GM23338 (cell line): ENCODE measurements around the gene ZNF441. TPM values are rescaled to one million over a fixed set of nuclear protein-coding genes. Genes with fewer than 3 reads are reported as not detected.
"Not testable (repeated sequence)": the region's sequence is repeated elsewhere in the genome, so short reads cannot be mapped to it uniquely, and the experiment has no call there.

Source experiments
- ATAC-seq: fragments of 200-7000 bp; cut with Tn5 transposase; 3 replicates; pipeline ENCODE4 v1.9.1; 2020
- DNase-seq: peaks from one replicate; pipeline ENCODE4 v3.0.0-alpha.2; 2015; ENCODE audit warnings: low spot score
- H2AFZ ChIP-seq: fragments of 200-600 bp; sonication (generic); 2 replicates; pipeline ENCODE4 v1.8.0; 2016; ENCODE audit warnings: antibody characterized with exemption, mild to moderate bottlenecking, moderate library complexity
- H3F3A ChIP-seq: fragments of 200-600 bp; sonication (generic); replicated peaks from 2 replicates; pipeline ENCODE4 v1.8.0; 2017; ENCODE audit warnings: antibody characterized with exemption, mixed run types, low read depth
- H3K27ac ChIP-seq: fragments of 200-600 bp; sonication (generic); 2 replicates; pipeline ENCODE4 v1.6.1; 2016; ENCODE audit warnings: low read depth
- H3K27me3 ChIP-seq: fragments of 200-600 bp; sonication (generic); 2 replicates; pipeline ENCODE4 v1.8.0; 2016; ENCODE audit warnings: mild to moderate bottlenecking, mixed run types, moderate library complexity; ENCODE audit not compliant: insufficient read depth
- H3K36me3 ChIP-seq: fragments of 200-600 bp; sonication (generic); 2 replicates; pipeline ENCODE4 v1.8.0; 2016; ENCODE audit warnings: mild to moderate bottlenecking; ENCODE audit not compliant: insufficient read depth
- H3K4me1 ChIP-seq: fragments of 200-600 bp; sonication (generic); 2 replicates; pipeline ENCODE4 v1.8.0; 2016; ENCODE audit warnings: mild to moderate bottlenecking, moderate library complexity; ENCODE audit not compliant: insufficient read depth
- H3K4me2 ChIP-seq: fragments of 200-600 bp; sonication (generic); 2 replicates; pipeline ENCODE4 v1.7.1; 2017; ENCODE audit warnings: mixed run types
- H3K4me3 ChIP-seq: fragments of 200-600 bp; sonication (generic); 2 replicates; pipeline ENCODE4 v1.6.1; 2016; ENCODE audit warnings: mixed run types
- H3K79me2 ChIP-seq: fragments of 200-600 bp; sonication (generic); replicated peaks from 2 replicates; pipeline ENCODE4 v1.8.0; 2017; ENCODE audit warnings: mild to moderate bottlenecking; ENCODE audit not compliant: insufficient read depth
- H3K9me2 ChIP-seq: fragments of 200-600 bp; sonication (generic); 2 replicates; pipeline ENCODE4 v1.8.0; 2017; ENCODE audit not compliant: insufficient read depth
- H4K20me1 ChIP-seq: fragments of 200-600 bp; sonication (generic); replicated peaks from 2 replicates; pipeline ENCODE4 v1.8.0; 2017; ENCODE audit warnings: mild to moderate bottlenecking; ENCODE audit not compliant: insufficient read depth
- H3K27ac Mint-ChIP-seq: 2 replicates; pipeline ENCODE4 v1.8.0; 2020; ENCODE audit warnings: inconsistent platforms, mild to moderate bottlenecking, moderate library complexity, mixed read lengths
- H3K27me3 Mint-ChIP-seq: 3 replicates; pipeline ENCODE4 v1.8.0; 2022; ENCODE audit warnings: low read depth, mild to moderate bottlenecking, moderate library complexity, mixed read lengths, inconsistent platforms; ENCODE audit not compliant: insufficient read depth, poor library complexity
- H3K36me3 Mint-ChIP-seq: 3 replicates; pipeline ENCODE4 v1.8.0; 2021; ENCODE audit warnings: low read depth, mild to moderate bottlenecking, inconsistent platforms, moderate library complexity, mixed read lengths
- H3K4me1 Mint-ChIP-seq: 3 replicates; pipeline ENCODE4 v1.8.0; 2020; ENCODE audit warnings: mild to moderate bottlenecking, inconsistent platforms, mixed read lengths
- H3K4me3 Mint-ChIP-seq: 3 replicates; pipeline ENCODE4 v1.8.0; 2021; ENCODE audit warnings: moderate library complexity, mild to moderate bottlenecking, inconsistent platforms, mixed read lengths
- H3K9me3 Mint-ChIP-seq: 3 replicates; pipeline ENCODE4 v1.8.0; 2020; ENCODE audit warnings: moderate library complexity, mild to moderate bottlenecking, inconsistent platforms, mixed read lengths
- CREB1 ChIP-seq: fragments of 250-450 bp; sonication (Bioruptor Pico); IDR thresholded peaks from 2 replicates; pipeline ENCODE4 v1.5.0; 2020; ENCODE audit warnings: low read depth, mild to moderate bottlenecking, moderate library complexity
- NANOG ChIP-seq: IDR thresholded peaks from 2 replicates; pipeline ENCODE4 v1.6.1; 2016; ENCODE audit warnings: antibody characterized with exemption, borderline replicate concordance
- STAT1 ChIP-seq: IDR thresholded peaks from one replicate; pipeline ENCODE4 v1.6.1; 2016; ENCODE audit warnings: antibody characterized with exemption; ENCODE audit not compliant: unreplicated experiment
- ZNF114 ChIP-seq: fragments of 250-450 bp; sonication (Bioruptor Pico); IDR thresholded peaks from 2 replicates; pipeline ENCODE4 v1.5.0; 2020; ENCODE audit warnings: mild to moderate bottlenecking, moderate library complexity
- ZNF331 ChIP-seq: fragments of 250-450 bp; sonication (Bioruptor Pico); IDR thresholded peaks from 2 replicates; pipeline ENCODE4 v1.5.0; 2020; ENCODE audit warnings: low read depth, mild to moderate bottlenecking, moderate library complexity
- polyA plus RNA-seq: library from polyadenylated mRNA; unstranded; fragments of >200 nt; fragmentation: Nextera tagmentation; extraction: Ambion mirVana; gene quantifications from 2 replicates; pipeline ENCODE4 v1.2.1, GENCODE V29; 2016
- total RNA-seq: library from RNA; depleted of rRNA; stranded (reverse); fragments of >200 nt; shearing (Covaris generic); gene quantifications from 2 replicates; pipeline ENCODE4 v1.2.3, GENCODE V29; 2014
- TF ChIP-seq, protein P1 (sequence below), 2 experiments: fragments of 200-600 bp in 1 of 2; sonication (generic) in 1 of 2; conservative IDR thresholded peaks; 2 replicates each; pipeline versions ENCODE4 v1.5.1 to v1.6.1; 2016 to 2017; ENCODE audit warnings: antibody characterized with exemption in 2 of 2, low read depth in 2 of 2, mild to moderate bottlenecking in 2 of 2, moderate library complexity in 1 of 2
- TF ChIP-seq, protein P2 (sequence below): IDR thresholded peaks from 2 replicates; pipeline ENCODE4 v1.6.1; 2016; ENCODE audit warnings: antibody characterized with exemption

The ZNF441 gene
- total and polyA plus RNA-seq, 2 experiments from 2014 or later, result 0.40 to 0.52 TPM

DNA sequence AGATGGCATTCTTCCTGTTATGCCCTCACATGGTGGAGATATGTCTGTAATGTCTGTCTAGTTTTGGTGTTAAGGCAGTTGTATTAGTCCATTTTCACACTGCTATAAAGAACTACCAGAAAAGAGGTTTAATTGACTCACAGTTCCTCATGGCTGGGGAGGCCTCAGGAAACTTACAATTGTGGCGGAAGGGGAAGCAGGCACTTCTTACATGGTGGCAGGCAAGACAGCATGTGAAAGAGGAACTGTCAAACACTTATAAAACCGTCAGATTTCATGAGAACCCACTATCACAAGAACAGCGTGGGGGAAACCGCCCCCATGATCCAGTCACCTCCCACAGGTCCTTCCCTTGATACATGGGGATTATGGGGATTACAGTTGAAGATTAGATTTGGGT, 3.2 kb downstream of the ZNF441 start (continued):
- TF ChIP-seq, protein P1, sequence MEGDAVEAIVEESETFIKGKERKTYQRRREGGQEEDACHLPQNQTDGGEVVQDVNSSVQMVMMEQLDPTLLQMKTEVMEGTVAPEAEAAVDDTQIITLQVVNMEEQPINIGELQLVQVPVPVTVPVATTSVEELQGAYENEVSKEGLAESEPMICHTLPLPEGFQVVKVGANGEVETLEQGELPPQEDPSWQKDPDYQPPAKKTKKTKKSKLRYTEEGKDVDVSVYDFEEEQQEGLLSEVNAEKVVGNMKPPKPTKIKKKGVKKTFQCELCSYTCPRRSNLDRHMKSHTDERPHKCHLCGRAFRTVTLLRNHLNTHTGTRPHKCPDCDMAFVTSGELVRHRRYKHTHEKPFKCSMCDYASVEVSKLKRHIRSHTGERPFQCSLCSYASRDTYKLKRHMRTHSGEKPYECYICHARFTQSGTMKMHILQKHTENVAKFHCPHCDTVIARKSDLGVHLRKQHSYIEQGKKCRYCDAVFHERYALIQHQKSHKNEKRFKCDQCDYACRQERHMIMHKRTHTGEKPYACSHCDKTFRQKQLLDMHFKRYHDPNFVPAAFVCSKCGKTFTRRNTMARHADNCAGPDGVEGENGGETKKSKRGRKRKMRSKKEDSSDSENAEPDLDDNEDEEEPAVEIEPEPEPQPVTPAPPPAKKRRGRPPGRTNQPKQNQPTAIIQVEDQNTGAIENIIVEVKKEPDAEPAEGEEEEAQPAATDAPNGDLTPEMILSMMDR (conservative IDR thresholded peaks at IDR 0.05; ENCODE audit: low read depth in 2 of 2), result no peak
- TF ChIP-seq ZNF114 (no peak), STAT1 (no peak), CREB1 (CRISPR knock-in tag) (no peak), NANOG (no peak), ZNF331 (CRISPR knock-in tag) (no peak)
- TF ChIP-seq, protein P2, sequence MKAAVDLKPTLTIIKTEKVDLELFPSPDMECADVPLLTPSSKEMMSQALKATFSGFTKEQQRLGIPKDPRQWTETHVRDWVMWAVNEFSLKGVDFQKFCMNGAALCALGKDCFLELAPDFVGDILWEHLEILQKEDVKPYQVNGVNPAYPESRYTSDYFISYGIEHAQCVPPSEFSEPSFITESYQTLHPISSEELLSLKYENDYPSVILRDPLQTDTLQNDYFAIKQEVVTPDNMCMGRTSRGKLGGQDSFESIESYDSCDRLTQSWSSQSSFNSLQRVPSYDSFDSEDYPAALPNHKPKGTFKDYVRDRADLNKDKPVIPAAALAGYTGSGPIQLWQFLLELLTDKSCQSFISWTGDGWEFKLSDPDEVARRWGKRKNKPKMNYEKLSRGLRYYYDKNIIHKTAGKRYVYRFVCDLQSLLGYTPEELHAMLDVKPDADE, result no peak

DNA sequence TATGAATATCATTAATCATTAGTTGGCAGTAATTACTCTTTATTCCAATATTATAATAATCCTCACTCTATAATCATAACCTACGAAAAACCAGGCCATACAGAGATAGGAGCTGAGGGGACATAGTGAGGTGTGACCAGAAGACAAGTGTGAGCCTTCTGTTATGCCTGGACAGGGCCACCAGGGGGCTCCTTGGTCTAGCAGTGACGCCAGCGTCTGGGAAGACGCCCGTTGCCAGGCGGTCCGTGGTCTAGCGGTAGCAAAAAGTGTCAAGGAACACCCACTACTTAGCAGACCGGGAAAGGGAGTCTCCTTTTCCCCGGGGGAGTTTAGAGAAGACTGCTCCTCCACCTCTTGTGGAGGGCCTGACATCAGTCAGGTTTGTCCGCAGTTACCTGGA, 4.7 kb downstream of the ZNF441 start:
- H3K27me3 Mint-ChIP-seq, H3K4me3 Mint-ChIP-seq, H4K20me1 ChIP-seq, H3K27ac ChIP-seq, H3K36me3 ChIP-seq, H3K79me2 ChIP-seq, H3K27ac Mint-ChIP-seq, H2AFZ ChIP-seq, H3K4me1 Mint-ChIP-seq, H3K9me2 ChIP-seq, H3K4me2 ChIP-seq, ATAC-seq, H3K4me1 ChIP-seq, H3K4me3 ChIP-seq, H3F3A ChIP-seq: not testable (repeated sequence)
- H3K27me3 ChIP-seq, result peaks cover 29% of the 10 kb centered on the region
- TF ChIP-seq, protein P1 (conservative IDR thresholded peaks at IDR 0.05; ENCODE audit: low read depth in 2 of 2), result peak; percentile 40 to 60
- H3K36me3 Mint-ChIP-seq, result peaks cover 16% of the 10 kb centered on the region; the same call in 2 of the 3 replicates
- peaks cover 90% of the 10 kb centered on the region for H3K9me3 Mint-ChIP-seq
- peak; percentile 52 for DNase-seq

DNA sequence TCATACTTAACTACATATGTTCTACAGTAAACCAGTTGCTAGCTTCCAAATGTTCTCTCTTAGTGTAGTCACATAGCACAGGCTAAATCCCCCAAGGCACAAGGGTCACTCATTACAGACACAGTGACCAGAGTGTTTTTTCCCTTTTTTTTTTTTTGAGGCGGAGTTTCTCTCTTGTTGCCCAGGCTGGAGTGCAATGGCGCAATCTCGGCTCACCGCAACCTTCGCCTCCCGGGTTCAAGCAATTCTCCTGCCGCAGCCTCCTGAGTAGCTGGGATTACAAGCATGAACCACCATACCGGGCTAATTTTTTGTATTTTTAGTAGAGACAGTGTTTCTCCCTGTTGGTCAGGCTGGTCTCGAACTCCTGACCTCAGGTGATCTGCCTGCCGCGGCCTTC, 9.9 kb downstream of the ZNF441 start:
- H3K4me1 ChIP-seq, H3F3A ChIP-seq, H3K4me2 ChIP-seq, DNase-seq, H3K27ac ChIP-seq, H3K27me3 Mint-ChIP-seq, H2AFZ ChIP-seq, H3K9me2 ChIP-seq, H3K79me2 ChIP-seq, ATAC-seq, H3K27ac Mint-ChIP-seq, H3K36me3 ChIP-seq, H4K20me1 ChIP-seq, H3K4me1 Mint-ChIP-seq, H3K27me3 ChIP-seq, H3K4me3 ChIP-seq, H3K4me3 Mint-ChIP-seq: not testable (repeated sequence)
- Mint-ChIP-seq H3K36me3 (peaks cover 10% of the 10 kb centered on the region; the same call in 2 of the 3 replicates), H3K9me3 (peaks cover 93% of the 10 kb centered on the region)
